GM21825 (cell line): ENCODE data around the gene CCDC8.
"Not testable (repeated sequence)": the region's sequence is repeated elsewhere in the genome, so short reads cannot be mapped to it uniquely, and the experiment has no call there.

Source experiments
- ATAC-seq: cut with Tn5 transposase; IDR thresholded peaks from one replicate; pipeline ENCODE4 v1.9.1; 2021; ENCODE audit warnings: mild to moderate bottlenecking, moderate library complexity; ENCODE audit not compliant: unreplicated experiment

CCDC8 gene

DNA sequence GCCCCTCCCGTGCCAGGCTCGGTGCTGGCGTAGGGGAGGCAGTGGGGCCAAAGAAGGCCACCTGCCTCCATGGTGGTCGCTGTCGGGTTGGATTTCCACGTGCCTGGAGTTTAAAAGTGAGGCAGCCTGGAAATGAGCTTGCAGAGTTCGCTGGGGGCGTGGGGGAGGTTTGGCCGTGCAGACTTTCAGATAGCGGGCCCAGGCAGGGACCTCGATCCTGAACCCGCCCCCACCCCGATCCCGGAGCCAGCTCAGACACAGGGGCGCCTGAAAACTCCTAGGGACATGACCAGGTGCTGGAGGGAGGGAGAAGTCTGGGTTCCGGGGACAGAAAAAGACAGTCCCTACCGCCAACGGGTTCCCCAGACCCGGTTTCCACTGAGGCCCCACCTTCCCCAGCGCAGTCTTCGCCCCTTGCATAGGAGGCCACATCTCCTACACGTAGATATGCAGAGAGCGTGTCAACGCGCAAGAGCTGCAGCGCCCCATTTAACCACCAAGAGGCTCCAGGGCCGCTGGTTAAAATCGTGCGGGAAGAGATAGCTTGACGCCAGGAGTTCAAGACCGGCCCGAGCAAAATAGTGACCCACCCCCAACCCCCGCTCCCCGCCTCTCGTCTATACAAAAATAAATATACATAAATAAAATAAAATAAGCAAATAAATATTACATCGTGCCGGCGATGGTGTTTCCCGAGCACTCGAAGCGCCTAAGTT, 8.5 kb downstream of the CCDC8 start:
- no peak for ATAC-seq

DNA sequence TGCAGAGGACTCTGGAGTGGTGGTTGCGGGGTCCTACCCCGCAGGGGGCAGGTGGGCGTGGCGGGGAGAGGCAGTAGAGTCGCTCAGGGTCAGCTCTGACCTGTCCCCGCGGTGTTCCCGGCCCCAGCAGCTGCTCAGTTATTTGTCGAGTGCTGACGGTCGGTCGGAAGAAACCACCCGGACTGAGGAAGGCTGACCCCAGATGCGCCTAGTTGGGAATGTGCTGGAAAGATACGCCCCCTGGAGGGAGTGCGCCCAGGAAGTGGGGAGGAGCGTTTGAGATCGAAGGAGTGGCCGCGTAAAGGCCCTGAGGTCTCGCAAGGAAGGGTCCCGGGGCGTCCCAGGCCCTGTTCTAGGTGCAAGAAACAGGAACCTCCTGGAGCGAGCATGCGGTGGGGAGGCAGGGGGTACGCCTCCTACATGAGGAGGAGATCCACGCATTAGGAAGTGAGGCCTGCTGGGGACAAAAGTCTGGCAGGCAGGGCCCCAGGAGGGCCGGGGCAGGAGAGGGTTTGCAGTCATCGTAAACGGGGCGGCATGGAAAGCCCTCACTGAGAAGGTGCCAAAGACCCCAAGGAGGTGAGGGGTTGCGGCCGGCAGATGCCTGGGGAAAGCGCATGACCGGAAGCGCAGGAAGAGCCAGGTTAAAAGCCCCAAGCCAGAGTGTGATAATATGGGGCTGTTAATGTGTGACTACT, 9.2 kb downstream of the CCDC8 start:
- no peak for ATAC-seq

DNA sequence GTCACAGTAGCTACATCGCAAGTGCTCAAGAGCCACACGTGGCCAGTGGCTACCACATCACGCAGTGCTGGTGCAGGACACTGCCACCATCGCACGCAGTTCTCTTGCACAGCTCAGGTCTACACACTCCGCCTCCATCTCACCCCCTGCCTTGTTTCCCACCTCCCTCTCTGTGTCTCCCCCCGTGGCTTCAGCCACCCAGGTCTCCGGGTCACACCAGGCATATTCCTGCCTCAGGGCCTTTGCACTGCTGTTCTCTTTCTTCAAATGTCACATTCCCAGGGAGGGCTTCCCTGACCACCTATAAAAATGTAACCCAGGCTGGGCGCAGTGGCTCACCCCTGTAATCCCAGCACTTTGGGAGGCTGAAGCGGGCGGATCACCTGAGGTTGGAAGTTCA, 10.6 kb downstream of the CCDC8 start:
- no peak for ATAC-seq

DNA sequence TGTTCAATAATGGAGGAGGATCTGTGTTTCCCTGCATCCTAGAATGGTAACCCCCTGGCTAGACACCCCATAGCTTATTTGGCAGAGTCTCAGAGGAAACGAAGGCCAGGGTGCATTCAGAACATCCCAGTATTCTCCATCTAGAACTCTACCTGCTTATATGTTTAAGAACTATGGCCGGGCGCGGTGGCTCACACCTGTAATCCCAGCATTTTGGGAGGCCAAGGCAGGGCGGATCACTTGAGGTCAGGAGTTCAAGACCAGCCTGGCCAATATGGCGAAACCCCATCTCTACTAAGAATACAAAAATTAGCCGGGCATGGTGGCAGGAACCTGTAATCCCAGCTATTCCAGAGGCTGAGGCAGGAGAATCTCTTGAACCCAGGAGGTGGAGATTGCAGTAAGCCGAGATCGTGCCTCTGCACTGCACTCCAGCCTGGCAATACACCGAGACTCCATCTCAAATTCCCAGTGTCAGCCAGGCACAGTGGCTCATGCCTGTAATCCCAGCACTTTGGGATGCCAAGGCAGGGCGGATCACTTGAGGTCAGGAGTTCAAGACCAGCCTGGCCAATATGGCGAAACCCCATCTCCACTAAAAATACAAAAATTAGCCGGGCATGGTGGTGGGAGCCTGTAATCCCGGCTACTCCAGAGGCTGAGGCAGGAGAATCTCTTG, 15.4 kb downstream of the CCDC8 start:
- ATAC-seq = not testable (repeated sequence)

DNA sequence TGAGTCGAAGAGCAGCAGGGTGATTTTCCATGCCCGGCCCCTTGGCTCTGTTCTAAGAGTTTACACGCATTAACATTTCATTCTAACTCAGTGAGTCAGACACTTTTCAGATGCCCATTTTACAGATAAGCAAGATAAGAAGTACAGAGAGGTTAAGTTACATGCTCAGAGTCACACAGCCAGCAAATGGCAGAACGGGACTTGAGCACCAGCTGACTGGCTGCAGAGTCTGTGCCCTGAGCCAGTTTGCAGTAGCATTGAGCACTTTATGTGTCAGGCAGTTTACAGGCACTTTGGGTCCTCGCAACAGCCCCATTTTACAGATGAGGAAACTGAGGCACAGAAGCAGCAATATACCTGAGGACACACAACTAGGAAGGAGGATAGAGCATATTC, 19.0 kb downstream of the CCDC8 start:
- ATAC-seq = no peak

DNA sequence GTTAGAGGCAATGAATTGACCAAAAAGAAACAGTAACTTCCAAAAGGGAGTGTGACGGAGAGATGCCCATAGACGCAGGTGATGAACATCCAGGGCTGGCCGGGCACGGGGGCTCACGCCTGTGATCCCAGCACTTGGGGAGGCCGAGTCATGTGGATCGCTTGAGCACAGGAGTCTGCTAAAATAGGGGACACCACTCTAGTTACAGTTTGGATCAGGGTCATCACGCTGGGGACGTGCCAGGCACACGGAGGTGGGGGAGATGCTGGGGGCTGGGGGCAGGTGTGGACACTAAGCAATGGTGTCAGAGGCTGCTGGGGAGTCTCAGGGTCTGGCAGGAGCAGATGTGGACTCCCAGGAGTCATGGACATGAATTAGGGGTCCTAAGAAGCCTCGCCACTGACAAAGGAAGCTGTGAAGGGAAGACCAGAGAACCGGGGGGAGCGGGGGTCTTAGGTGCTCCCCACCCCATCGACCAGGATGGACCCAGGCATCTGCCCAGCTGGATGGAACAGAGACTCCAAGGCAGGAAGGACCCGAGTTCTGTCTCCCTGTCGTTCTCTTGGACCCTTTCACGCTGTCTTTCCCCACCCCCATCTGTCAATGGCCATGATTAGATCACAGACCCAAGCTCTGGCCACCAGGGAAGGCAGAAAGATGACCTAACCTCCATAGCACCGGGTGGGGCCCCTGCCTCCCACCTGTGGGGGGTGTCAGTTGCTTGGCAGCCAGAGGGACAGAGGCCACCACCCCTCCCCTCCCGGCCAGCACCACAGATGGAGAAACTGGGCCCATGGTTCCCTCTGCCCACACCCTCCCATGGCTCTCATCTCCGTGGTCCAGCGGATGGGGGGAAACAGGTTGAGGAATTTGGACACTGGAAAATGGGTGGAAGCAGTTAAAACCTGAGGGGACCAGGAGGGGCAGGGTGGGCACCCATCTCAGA, 19.6 kb downstream of the CCDC8 start:
- no peak for ATAC-seq

DNA sequence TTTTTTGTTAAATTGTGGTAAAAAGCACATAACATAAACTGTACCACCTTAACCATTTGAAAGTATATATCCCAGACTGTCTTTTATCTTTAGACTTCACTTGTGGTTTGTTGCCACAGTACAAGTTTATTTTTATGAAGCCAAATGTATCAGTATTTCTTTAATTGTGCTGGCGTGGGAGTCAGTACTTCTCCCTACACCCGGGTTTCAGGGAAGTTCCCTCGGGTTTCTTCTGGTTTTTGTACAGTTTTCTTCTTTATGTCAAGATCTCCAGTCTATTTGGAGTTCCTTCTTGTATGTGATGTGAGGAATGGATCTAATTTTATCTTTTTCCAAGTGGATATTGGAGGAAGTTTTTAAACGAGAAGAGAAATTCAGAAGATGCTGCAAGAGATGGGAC, 20.5 kb downstream of the CCDC8 start:
- no peak for ATAC-seq

DNA sequence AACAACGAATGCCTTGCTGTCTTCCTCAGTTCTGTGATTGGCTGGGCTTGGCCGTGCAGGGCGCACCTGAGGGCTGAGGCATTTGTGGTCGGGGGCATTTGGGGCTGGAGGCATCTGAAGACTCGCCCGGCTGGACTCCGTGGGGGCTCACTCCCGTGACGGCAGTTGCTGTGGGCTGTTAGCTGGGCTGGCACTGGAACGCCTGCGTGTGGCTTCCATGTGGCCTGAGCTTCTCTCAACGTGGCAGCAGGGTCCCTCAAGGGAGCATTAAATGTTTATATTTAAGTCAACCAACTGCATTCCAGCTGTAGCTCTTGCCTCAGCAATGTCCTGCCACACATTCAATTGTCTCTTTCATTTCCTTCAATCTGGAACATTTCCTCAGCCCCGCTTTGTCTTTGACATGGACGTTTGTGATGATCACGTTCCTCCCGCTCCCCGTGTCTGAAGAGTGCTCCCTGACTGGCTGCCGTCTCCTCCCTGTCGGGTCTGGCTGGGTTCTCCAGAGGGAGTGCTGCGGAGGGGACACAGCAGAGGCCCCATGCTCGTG, 21.0 kb downstream of the CCDC8 start:
- no peak for ATAC-seq

DNA sequence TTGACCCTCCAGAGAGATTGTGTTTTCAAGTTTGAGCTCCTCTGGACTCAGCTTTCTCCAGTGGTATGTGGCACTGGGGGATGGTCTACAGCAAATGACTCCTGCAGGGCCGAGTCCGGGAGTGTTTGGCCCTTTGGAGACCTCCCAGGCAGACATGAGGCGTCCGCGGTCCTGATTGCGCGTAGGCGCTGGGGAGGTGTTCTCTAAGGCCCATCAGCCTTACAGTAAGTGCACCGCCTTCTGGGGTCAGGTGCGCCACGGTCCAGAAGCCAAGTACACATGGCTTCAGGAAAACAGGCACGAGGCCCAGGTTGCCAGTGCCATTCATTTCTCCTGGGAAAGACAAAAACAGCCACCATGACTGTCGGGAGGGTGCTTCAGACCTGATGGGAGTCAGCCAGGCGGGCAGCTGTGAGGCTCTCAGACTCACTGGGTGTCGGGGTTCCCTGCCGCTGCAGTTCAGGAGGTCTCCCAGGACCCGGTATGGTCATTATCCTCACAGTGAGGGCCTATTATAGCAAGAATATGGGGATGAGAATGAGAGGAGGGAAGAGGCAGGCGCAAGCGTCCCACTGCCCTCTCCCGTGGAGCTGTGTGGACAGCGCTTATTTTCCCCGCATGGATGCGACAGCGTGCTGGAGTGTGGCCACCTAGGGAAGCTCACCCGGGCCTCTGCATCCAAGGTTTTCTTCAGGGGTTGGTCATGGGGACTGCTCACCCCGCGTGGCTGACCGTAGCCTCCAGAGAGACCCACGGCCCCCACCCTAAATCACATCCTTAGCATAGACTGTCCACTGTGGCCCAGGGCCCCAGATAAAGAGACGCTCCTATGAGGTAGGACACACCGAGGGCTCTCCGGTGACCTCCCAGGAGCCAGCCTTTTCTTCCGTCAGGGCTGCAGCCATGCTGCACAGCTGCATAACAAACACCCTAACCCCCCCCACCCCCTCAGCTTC, 21.8 kb downstream of the CCDC8 start:
- ATAC-seq = no peak

DNA sequence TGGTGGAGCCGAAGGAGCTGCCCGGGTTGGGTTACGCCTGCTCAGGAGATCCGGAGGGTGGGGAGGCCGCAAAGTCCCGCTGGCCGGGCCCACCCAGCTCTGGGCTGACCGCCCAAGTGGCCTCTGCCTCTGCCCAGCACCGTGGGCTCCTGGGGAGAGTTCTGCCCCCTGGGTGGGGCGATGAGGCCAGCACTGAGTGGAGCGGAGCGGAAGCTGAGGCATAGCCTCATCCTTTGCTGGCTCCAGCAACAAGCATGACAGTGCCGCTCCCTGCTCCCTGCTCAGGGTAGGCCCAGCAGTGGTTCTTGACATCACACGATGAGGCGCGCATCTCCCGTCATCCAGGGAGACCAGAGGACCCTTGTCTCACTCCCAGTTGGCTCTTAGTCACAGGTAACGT, 22.5 kb downstream of the CCDC8 start:
- no peak for ATAC-seq

DNA sequence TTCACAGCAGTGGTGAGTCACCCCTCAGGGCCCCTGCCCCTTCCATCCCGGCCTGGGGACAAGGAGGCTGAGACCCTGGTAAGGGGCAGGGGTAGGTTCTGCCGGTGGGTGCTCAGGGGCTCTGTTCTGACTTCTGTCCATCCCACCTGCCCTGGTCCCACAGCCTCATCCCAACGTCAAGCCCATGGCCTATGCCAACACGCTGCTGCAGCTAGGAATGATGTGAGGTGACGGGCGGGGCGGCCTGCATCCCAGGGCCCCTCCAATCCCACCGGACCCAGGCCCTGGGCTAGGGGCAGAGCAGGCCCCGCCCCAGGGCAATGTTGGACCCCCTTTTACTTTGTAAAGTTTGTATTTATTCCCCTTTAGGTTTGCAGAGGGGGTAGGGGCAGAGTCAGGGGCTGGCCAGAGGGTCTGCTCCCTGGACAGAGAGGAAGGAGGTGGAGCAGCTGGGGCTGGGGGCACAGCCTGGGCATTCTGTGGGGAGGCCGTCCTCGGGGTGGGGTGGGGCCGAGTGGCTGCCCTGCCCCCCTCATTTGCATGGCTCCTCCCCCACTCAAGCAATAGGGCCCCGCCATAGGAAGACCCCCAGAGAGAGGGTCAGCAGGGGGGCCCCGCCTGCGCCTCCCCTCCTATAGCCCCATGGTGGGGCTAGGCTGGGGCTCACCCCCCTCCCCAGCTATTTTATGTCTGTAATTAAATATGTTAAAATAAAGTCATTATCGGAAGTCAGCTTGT, 23.1 kb downstream of the CCDC8 start:
- ATAC-seq = no peak

DNA sequence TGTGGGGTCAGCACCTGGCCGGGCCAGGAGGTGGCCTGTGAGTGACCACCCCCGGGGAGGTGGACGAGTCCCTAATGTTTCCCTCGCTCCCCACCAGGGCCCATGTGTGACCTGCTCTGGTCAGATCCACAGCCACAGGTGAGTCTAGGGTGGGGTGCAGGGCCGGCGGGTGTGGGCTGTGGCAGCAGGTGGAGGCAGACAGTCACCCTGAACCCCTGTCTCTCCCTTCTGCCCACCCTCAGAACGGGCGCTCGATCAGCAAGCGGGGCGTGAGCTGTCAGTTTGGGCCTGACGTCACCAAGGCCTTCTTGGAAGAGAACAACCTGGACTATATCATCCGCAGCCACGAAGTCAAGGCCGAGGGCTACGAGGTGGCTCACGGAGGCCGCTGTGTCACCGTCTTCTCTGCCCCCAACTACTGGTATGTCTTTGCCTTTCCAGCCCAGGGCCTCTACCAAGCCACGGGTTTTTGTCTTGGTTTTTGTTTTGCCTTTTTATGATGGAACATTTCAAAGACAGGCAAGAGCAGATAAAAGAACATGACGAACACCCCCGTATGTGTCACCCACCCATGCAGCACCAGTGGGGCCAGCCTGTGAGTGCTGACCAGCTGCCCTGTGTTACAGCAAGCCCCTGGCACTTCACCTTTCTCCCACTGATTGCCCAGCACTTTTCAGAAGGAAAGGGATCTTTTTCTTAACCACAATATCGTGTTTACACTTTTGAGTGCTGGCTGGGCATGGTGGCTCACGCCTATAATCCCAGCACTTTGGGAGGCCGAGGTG, 24.9 kb downstream of the CCDC8 start:
- ATAC-seq = no peak

DNA sequence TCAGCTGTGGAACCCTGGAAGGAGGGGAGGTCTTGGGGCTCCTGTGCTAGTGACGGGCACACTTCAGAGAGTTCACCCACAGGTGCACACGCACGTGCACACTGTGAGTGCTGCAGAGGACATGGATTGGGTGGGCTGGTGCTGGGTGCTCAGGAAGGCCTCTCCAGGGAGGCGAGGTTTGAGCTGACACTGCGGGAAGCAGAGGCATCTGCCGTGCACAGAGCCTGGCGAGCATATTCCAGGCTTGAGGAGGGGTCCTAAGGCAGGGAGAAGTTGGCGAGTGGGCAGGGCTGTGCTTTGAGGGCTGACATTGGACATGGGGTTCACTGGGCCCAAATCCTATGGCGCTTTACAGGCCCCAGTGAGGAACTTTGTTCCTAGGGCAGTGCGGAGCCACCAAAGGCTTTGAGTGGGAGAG, 25.6 kb downstream of the CCDC8 start:
- no peak for ATAC-seq

DNA sequence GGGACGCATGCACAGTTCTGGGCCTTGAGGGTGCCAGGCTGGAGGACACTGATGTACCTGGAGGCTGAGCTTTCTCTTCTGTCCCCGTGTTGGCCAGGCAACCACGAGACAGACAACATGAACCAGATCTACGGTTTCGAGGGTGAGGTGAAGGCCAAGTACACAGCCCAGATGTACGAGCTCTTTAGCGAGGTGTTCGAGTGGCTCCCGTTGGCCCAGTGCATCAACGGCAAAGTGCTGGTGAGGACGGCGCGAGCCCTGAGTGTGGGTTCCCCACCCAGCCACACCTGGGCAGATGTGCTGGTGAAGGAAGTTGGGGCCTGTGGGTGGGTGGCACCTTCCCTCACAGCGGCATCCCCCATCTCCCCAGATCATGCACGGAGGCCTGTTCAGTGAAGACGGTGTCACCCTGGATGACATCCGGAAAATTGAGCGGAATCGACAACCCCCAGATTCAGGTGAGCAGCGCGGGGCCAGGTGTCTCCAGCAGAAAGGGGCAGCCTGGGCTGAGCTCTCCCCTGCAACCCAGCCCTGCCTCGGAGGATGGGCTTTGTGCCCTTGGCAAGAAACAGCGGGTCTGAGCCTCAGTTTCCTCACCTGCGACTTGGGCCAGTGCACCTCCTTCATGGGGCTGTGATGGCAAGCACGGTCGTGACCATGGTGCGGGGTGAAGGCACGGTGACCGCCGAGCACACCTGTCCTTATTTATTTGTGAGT, 26.2 kb downstream of the CCDC8 start:
- no peak for ATAC-seq

DNA sequence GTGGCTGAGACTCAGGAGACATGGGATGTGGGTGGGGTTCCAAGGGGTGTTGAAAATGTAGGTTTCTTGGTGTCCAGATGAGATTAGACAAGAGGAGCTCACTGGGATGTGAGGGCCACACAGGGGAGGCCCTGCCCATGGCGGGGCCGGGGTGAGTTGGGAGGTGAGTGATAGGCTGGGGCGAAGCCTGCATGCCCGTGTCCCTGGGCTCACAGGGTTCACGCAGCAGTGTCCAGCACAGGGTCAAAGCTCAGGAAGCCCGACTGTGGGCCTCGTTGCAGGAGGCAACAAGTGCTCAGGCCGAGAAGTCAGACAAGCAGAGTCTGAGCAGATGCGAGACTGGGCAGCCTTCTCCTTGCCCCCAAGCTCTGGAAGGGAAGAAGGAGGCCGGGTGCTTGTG, 27.2 kb downstream of the CCDC8 start:
- ATAC-seq = no peak

DNA sequence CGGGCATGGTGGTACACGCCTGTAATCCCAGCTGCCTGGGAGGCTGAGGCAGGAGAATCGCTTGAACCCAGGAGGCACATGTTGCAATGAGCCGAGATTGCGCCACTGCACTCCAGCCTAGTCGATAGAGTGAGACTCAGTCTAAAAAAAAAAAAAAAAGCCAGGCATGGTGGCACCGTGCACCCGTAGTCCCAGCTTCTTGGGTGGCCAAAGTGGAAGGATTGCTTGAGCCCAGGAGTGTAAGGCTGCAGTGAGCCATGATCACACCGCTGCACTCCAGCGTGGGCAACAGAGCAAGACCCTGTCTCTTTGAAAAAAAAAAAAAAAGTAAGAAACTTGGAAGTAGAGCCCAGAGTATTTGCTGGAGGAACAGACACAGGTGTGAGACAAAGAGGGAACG, 27.7 kb downstream of the CCDC8 start:
- no peak for ATAC-seq

DNA sequence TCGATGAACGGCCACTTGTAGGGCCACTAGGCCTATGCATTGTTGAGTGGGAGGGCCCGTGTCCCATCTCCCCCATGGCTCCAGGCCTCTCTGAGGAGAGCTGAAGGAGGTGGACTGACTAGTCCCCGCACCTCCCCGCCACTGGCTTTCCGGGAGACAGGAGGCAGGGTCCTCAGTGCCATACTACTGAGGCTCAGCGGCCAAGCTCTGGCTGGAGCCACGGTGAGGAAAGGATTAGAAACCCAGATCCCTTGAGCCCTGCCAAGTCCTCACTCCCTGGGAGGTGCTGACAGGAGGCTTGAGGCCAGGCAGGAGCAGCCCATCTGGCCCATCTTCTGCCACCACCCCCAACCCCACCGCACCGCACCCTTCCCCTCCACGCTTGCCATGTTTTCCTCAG, 29.0 kb downstream of the CCDC8 start:
- ATAC-seq = no peak

DNA sequence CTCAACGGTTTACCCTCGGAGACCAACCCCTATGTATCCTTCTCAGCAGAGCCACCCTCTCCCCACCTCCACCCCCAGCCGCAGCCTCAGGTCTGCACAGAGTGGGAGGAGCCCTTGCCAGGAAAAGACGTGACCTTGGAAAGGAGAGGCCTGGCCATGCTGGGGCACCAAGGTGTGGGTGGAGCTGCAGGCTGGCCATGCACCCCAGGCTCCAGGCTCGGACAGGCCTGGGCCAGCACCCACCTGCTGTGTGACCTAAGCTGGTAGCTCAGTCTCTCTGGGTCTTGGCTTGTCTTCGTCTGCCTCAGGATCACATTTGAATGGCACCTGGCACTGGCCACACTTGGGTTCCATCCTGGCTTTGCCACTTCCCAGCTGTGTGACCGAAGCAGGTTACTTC, 29.5 kb downstream of the CCDC8 start:
- no peak for ATAC-seq
